K562 (cell line): ENCODE data around the gene KCNK10. TPM values are rescaled to one million over a fixed set of nuclear protein-coding genes. Genes with fewer than 3 reads are reported as not detected.

Source experiments
- EHMT2 ChIP-seq: fragments of 450-650 bp; IDR thresholded peaks from 2 replicates; pipeline ENCODE4 v1.6.1; 2018; ENCODE audit warnings: antibody characterized with exemption
- FOXA3 ChIP-seq, 2 experiments: fragments of 450-650 bp in 1 of 2; sonication (generic) in 1 of 2; formaldehyde crosslinking; IDR thresholded peaks in 1 of 2; conservative IDR thresholded peaks in 1 of 2; 2 replicates each; pipeline versions ENCODE4 v1.4.0 to v1.8.0; 2020 to 2022; ENCODE audit warnings: mild to moderate bottlenecking in 2 of 2, missing genetic modification reagents in 1 of 2
- FOXK2 ChIP-seq, 2 experiments: fragments of 450-650 bp; IDR thresholded peaks in 1 of 2; conservative IDR thresholded peaks in 1 of 2; 2 replicates each; pipeline ENCODE4 v1.6.1; 2016; ENCODE audit warnings: low read depth in 2 of 2, mild to moderate bottlenecking in 1 of 2
- HOXB6 ChIP-seq: fragments of 250-450 bp; sonication (Bioruptor Pico); IDR thresholded peaks from 2 replicates; pipeline ENCODE4 v1.5.1; 2022; ENCODE audit warnings: mild to moderate bottlenecking, borderline replicate concordance
- NR3C1 ChIP-seq: sonication (generic); formaldehyde crosslinking; IDR thresholded peaks from 2 replicates; pipeline ENCODE4 v1.8.1; 2022; ENCODE audit warnings: missing genetic modification reagents
- SRSF3 ChIP-seq: fragments of 200-400 bp; formaldehyde crosslinking; IDR thresholded peaks from 2 replicates; pipeline ENCODE4 v1.6.1; 2016; ENCODE audit warnings: mild to moderate bottlenecking, low read length, moderate library complexity; ENCODE audit not compliant: insufficient read depth
- STAT6 ChIP-seq: sonication (generic); formaldehyde crosslinking; IDR thresholded peaks from 2 replicates; pipeline ENCODE4 v1.8.1; 2023; ENCODE audit warnings: mild to moderate bottlenecking, missing genetic modification reagents
- TAL1 ChIP-seq: fragments of 450-650 bp; IDR thresholded peaks from 2 replicates; pipeline ENCODE4 v1.6.1; 2016; ENCODE audit warnings: mild to moderate bottlenecking
- TFAP4 ChIP-seq: sonication (generic); formaldehyde crosslinking; IDR thresholded peaks from 2 replicates; pipeline ENCODE4 v1.8.0; 2022; ENCODE audit warnings: missing genetic modification reagents, mild to moderate bottlenecking, moderate library complexity, borderline replicate concordance
- TFE3 ChIP-seq: fragments of 450-650 bp; formaldehyde crosslinking; IDR thresholded peaks from 2 replicates; pipeline ENCODE4 v1.4.0; 2020; ENCODE audit warnings: mild to moderate bottlenecking, mixed read lengths
- ZFP30 ChIP-seq: fragments of 250-450 bp; sonication (Bioruptor Pico); IDR thresholded peaks from 2 replicates; pipeline ENCODE4 v1.8.0; 2022; ENCODE audit warnings: moderate library complexity, mild to moderate bottlenecking, inconsistent platforms, borderline replicate concordance
- ZNF511 ChIP-seq: sonication (generic); formaldehyde crosslinking; IDR thresholded peaks from 2 replicates; pipeline ENCODE4 v1.8.0; 2022; ENCODE audit warnings: mild to moderate bottlenecking, missing genetic modification reagents
- ZNF644 ChIP-seq: fragments of 200-800 bp; sonication (Bioruptor generic); IDR thresholded peaks from 2 replicates; pipeline ENCODE4 v1.6.1; 2016; ENCODE audit warnings: low read depth, missing genetic modification characterization, missing compliant biosample characterization
- ZNF655 ChIP-seq: fragments of 250-450 bp; sonication (Bioruptor Pico); IDR thresholded peaks from 2 replicates; pipeline ENCODE4 v1.5.0; 2021
- polyA plus RNA-seq, 8 experiments: library from polyadenylated mRNA; depleted of rRNA in 4 of 8; stranded (reverse) in 5 of 8; unstranded in 3 of 8; fragments of >200 nt; fragmentation: Nextera tagmentation in 2 of 8; fragmentation: Illumina TruSeq in 1 of 8; extraction: Ambion mirVana in 2 of 8; extraction: Trizol in 1 of 8; gene quantifications; 2 replicates each; pipeline versions ENCODE4 v1.2.1 to v1.2.3, GENCODE V29; 2011 to 2014; ENCODE audit warnings: inconsistent platforms in 1 of 8, missing spikeins in 1 of 8
- total RNA-seq, 7 experiments: library from RNA; depleted of rRNA in 6 of 7; stranded (reverse); fragments of >200 nt in 6 of 7; fragmentation: Illumina TruSeq in 2 of 7; extraction: Trizol in 2 of 7; gene quantifications; 2 replicates each; pipeline versions ENCODE4 v1.2.1 to v1.2.3, GENCODE V29; 2011 to 2021; ENCODE audit warnings: low replicate concordance in 1 of 7

Gene KCNK10
- total and polyA plus RNA-seq, 9 of the 15 experiments (the other 6 are each of a cell fraction or from before 2014, with no cell fraction given), result not detected

GRCh38 chr14:88276923-88277596 lies 46.0 kb downstream of the KCNK10 start (continued):
- TF ChIP-seq ZNF655 (CRISPR knock-in tag) (no peak), TFE3 (CRISPR knock-in tag) (no peak), ZNF511 (CRISPR knock-in tag) (no peak), EHMT2 (no peak), FOXK2 (conservative IDR thresholded peaks at IDR 0.05 in 1 of 2, IDR thresholded peaks at IDR 0.05 in 1 of 2; ENCODE audit: low read depth in 2 of 2) (no peak), FOXA3 (CRISPR knock-in tag; conservative IDR thresholded peaks at IDR 0.05 in 1 of 2, IDR thresholded peaks at IDR 0.05 in 1 of 2) (no peak), NR3C1 (CRISPR knock-in tag) (no peak), SRSF3 (no peak), STAT6 (CRISPR knock-in tag) (no peak), TAL1 (no peak), HOXB6 (CRISPR knock-in tag) (no peak), ZNF644 (no peak), ZFP30 (CRISPR knock-in tag) (no peak), TFAP4 (no peak)
- TF ChIP-seq, all 486 proteins: peak for 0
